Neural progenitor cell (in vitro differentiated cells): ENCODE measurements around the gene PAH. TPM values are rescaled to one million over a fixed set of nuclear protein-coding genes. Genes with fewer than 3 reads are reported as not detected.
A peak's percentile ranks its signal among the peaks of the same experiment; 100 is the strongest.

Source experiments
- DNase-seq: peaks from one replicate; pipeline ENCODE4 v3.0.0-alpha.2; 2016; ENCODE audit warnings: low spot score
- H2AFZ ChIP-seq: fragments of 200-600 bp; sonication (generic); replicated peaks from 2 replicates; pipeline ENCODE4 v1.6.1; 2016; ENCODE audit warnings: antibody characterized with exemption
- H3F3A ChIP-seq: fragments of 200-600 bp; sonication (generic); 2 replicates; pipeline ENCODE4 v1.6.1; 2016; ENCODE audit warnings: antibody characterized with exemption, low read depth
- H3K27ac ChIP-seq: fragments of 200-600 bp; sonication (generic); 2 replicates; pipeline ENCODE4 v1.5.1; 2016; ENCODE audit warnings: mild to moderate bottlenecking
- H3K27me3 ChIP-seq: fragments of 200-600 bp; sonication (generic); 2 replicates; pipeline ENCODE4 v1.6.1; 2016; ENCODE audit warnings: mild to moderate bottlenecking, moderate library complexity
- H3K36me3 ChIP-seq: fragments of 200-600 bp; sonication (generic); 2 replicates; pipeline ENCODE4 v1.5.1; 2016
- H3K4me1 ChIP-seq: fragments of 200-600 bp; sonication (generic); 2 replicates; pipeline ENCODE4 v1.6.1; 2016; ENCODE audit warnings: mixed run types
- H3K4me2 ChIP-seq: fragments of 200-600 bp; sonication (generic); 2 replicates; pipeline ENCODE4 v1.6.1; 2016
- H3K4me3 ChIP-seq: fragments of 200-600 bp; sonication (generic); 2 replicates; pipeline ENCODE4 v1.5.1; 2016
- H3K79me2 ChIP-seq: fragments of 200-600 bp; sonication (generic); 2 replicates; pipeline ENCODE4 v1.6.1; 2016; ENCODE audit warnings: low read depth
- H3K9ac ChIP-seq: fragments of 200-600 bp; sonication (generic); 2 replicates; pipeline ENCODE4 v1.6.1; 2016
- H3K9me3 ChIP-seq: fragments of 200-600 bp; sonication (generic); 2 replicates; pipeline ENCODE4 v1.5.1; 2016; ENCODE audit warnings: low read depth
- H4K20me1 ChIP-seq: fragments of 200-600 bp; sonication (generic); 2 replicates; pipeline ENCODE4 v1.6.1; 2016; ENCODE audit warnings: low read depth
- H3K27ac Mint-ChIP-seq: 3 replicates; pipeline ENCODE4 v1.8.0; 2021; ENCODE audit warnings: mixed read lengths
- H3K27me3 Mint-ChIP-seq: 2 replicates; pipeline ENCODE4 v1.8.0; 2022; ENCODE audit warnings: low read depth, mild to moderate bottlenecking, inconsistent platforms, moderate library complexity, mixed read lengths; ENCODE audit not compliant: insufficient read depth
- H3K36me3 Mint-ChIP-seq: 3 replicates; pipeline ENCODE4 v1.8.0; 2021; ENCODE audit warnings: mixed read lengths
- H3K4me1 Mint-ChIP-seq: 3 replicates; pipeline ENCODE4 v1.8.0; 2021; ENCODE audit warnings: mixed read lengths
- H3K4me3 Mint-ChIP-seq: 3 replicates; pipeline ENCODE4 v1.8.0; 2021; ENCODE audit warnings: mild to moderate bottlenecking, moderate library complexity, mixed read lengths
- H3K9me3 Mint-ChIP-seq: 3 replicates; pipeline ENCODE4 v1.8.0; 2020; ENCODE audit warnings: mixed read lengths
- CTCF ChIP-seq: fragments of 200-600 bp; sonication (generic); IDR thresholded peaks from 2 replicates; pipeline ENCODE4 v1.5.1; 2017; ENCODE audit warnings: antibody characterized with exemption, mild to moderate bottlenecking
- EZH2 ChIP-seq: fragments of 200-600 bp; sonication (generic); IDR thresholded peaks from 2 replicates; pipeline ENCODE4 v1.6.1; 2017; ENCODE audit warnings: antibody characterized with exemption, mild to moderate bottlenecking, moderate library complexity
- EZH2phosphoT487 ChIP-seq: fragments of 200-600 bp; sonication (generic); IDR thresholded peaks from 2 replicates; pipeline ENCODE4 v1.6.1; 2017; ENCODE audit warnings: antibody characterized with exemption
- total RNA-seq: library from RNA; depleted of rRNA; stranded (reverse); fragments of >200 nt; gene quantifications from 2 replicates; pipeline ENCODE4 v1.2.3, GENCODE V29; 2015; ENCODE audit warnings: low replicate concordance

PAH gene
- total RNA-seq, 1 donor from 2014 or later = 0.07 TPM

DNA sequence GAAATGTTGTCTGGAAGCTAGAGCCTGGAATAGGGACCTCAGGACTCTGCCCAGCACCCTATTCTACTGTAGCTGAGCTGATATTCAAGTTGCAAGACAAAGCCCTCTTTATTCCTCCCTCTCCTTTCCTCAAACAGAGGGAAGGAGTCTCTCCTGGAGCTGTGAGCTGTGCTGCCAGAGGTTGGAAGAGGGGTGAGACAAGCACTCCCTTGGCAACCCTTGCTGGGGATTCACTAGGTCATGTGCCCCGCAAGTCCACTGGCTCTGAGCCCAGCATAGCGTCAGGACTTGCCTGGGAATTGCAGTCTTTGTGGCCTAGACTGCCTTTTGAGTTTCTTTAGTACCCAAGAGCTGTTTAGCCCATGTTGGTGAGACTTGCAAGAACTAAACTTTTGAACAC, 29.0 kb upstream of the PAH start:
- Histone ChIP-seq H3K27me3 (peaks cover 51% of the 10 kb centered on the region), H3K27ac (no peak overlapping the region), H3K4me3 (no peak overlapping the region), H4K20me1 (peaks cover 5% of the 10 kb centered on the region), H3K9me3 (no peaks in the 10 kb centered on the region), H3K36me3 (no peaks in the 10 kb centered on the region), H3K4me2 (no peak overlapping the region), H3K4me1 (peaks cover 8% of the 10 kb centered on the region), H3K79me2 (no peaks in the 10 kb centered on the region), H2AFZ (no peak overlapping the region), H3F3A (peaks cover 12% of the 10 kb centered on the region), H3K9ac (no peak overlapping the region)
- DNase-seq = no peak
- H3K4me1 Mint-ChIP-seq = peaks cover 16% of the 10 kb centered on the region
- no peaks in the 10 kb centered on the region for H3K36me3 Mint-ChIP-seq
- H3K9me3 Mint-ChIP-seq = peaks cover 10% of the 10 kb centered on the region
- no peak overlapping the region for H3K27ac Mint-ChIP-seq
- peaks cover 15% of the 10 kb centered on the region for H3K27me3 Mint-ChIP-seq
- no peak for TF ChIP-seq CTCF
- no peak for TF ChIP-seq EZH2phosphoT487
- no peak for TF ChIP-seq EZH2
- H3K4me3 Mint-ChIP-seq = no peak overlapping the region

DNA sequence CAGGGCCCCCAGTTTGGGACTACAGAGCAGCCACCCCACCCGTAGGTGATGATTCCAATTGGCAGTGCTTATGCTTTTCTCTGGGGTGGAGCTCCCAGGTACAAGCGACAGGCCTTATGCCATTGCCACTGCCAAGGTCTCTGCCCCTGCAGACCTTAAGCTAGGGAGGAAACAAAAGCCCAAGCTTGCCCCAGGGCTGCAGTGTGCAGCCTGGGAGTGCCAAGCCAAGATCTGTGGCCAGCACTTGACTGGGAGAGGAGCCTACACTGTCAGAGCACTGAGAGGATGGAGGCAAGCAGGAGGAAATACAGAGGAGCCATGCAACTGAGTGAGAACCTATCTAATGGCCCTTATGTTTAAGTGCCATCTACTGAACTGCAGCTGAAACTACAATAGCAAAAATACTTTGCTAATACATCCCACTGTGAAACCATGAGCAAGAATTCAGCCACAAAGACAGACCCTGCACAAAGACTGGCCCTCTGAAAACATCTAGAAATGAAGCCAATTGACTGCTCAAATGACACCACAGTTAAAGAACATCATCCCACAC, 22.7 kb upstream of the PAH start:
- Histone ChIP-seq H3F3A (no peaks in the 10 kb centered on the region), H3K36me3 (no peaks in the 10 kb centered on the region), H3K27me3 (peaks cover 6% of the 10 kb centered on the region), H3K4me1 (no peaks in the 10 kb centered on the region), H3K27ac (no peak overlapping the region), H3K79me2 (no peaks in the 10 kb centered on the region), H3K9ac (no peak overlapping the region), H2AFZ (no peak overlapping the region), H3K4me3 (no peak overlapping the region), H4K20me1 (no peaks in the 10 kb centered on the region), H3K4me2 (no peak overlapping the region), H3K9me3 (no peaks in the 10 kb centered on the region)
- DNase-seq = no peak
- Mint-ChIP-seq H3K27me3 (peaks cover 7% of the 10 kb centered on the region), H3K36me3 (no peaks in the 10 kb centered on the region), H3K4me1 (no peaks in the 10 kb centered on the region), H3K4me3 (no peak overlapping the region), H3K27ac (no peak overlapping the region), H3K9me3 (peaks cover 22% of the 10 kb centered on the region)
- no peak for TF ChIP-seq EZH2phosphoT487
- TF ChIP-seq CTCF = peak; percentile 43

DNA sequence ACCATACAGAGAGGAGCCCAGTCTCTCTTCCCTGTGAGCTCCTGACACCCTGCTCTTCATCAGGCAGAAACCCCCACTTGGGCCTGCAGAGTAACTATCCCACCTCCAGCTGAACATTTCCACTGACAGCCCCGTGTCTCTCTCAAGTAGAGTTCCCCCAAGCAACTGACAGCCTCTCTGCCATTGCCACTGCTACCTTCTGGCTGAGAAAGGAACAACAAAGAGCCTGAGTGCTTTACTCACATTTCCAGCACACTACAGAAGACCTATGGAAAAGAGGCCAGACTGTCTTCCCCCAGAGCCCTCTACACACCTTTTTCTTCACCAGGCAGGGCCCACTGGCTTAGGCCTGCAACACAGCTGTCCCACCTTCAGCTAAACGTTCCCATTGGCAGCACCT, 22.0 kb upstream of the PAH start:
- Histone ChIP-seq H3K79me2 (no peaks in the 10 kb centered on the region), H3K36me3 (no peaks in the 10 kb centered on the region), H3K9me3 (no peaks in the 10 kb centered on the region), H3K9ac (no peak overlapping the region), H4K20me1 (no peaks in the 10 kb centered on the region), H2AFZ (no peak overlapping the region), H3F3A (no peaks in the 10 kb centered on the region), H3K27ac (no peak overlapping the region), H3K4me1 (no peaks in the 10 kb centered on the region), H3K4me3 (no peak overlapping the region), H3K27me3 (peaks cover 2% of the 10 kb centered on the region), H3K4me2 (no peak overlapping the region)
- no peak for DNase-seq
- Mint-ChIP-seq H3K27ac (no peak overlapping the region), H3K9me3 (peaks cover 22% of the 10 kb centered on the region), H3K4me1 (no peaks in the 10 kb centered on the region), H3K4me3 (peak overlapping the region; percentile 31), H3K36me3 (no peaks in the 10 kb centered on the region), H3K27me3 (peaks cover 7% of the 10 kb centered on the region)
- TF ChIP-seq EZH2 = no peak
- TF ChIP-seq EZH2phosphoT487 = no peak
- TF ChIP-seq CTCF = no peak
